DND-41 (cell line): ENCODE results near the gene AKAP5.

ENCODE experiments used
- ATAC-seq: fragments of 200-7000 bp; cut with Tn5 transposase; 3 replicates; pipeline ENCODE4 v1.9.1; 2021; ENCODE audit warnings: low read depth; ENCODE audit not compliant: insufficient read depth
- DNase-seq: peaks from one replicate; pipeline ENCODE4 v3.0.0-alpha.2; 2020
- H2AFZ ChIP-seq: 2 replicates; pipeline ENCODE4 v1.6.0; 2012; ENCODE audit warnings: low read depth, low read length
- H3K27ac ChIP-seq: 2 replicates; pipeline ENCODE4 v1.5.1; 2012; ENCODE audit warnings: low read length, inconsistent platforms
- H3K27me3 ChIP-seq: fragments of 200-600 bp; sonication (generic); 2 replicates; pipeline ENCODE4 v1.6.0; 2012; ENCODE audit warnings: low read length, mild to moderate bottlenecking, inconsistent platforms; ENCODE audit not compliant: insufficient read depth, poor library complexity
- H3K36me3 ChIP-seq: 2 replicates; pipeline ENCODE4 v1.5.1; 2012; ENCODE audit warnings: low read length, inconsistent platforms; ENCODE audit not compliant: insufficient read depth
- H3K4me1 ChIP-seq: 2 replicates; pipeline ENCODE4 v1.5.1; 2012; ENCODE audit warnings: mild to moderate bottlenecking, low read length; ENCODE audit not compliant: insufficient read depth
- H3K4me2 ChIP-seq: 2 replicates; pipeline ENCODE4 v1.6.0; 2012; ENCODE audit warnings: mild to moderate bottlenecking, moderate library complexity, low read length, inconsistent platforms; ENCODE audit not compliant: insufficient read depth
- H3K4me3 ChIP-seq, 2 experiments: fragments of 200-600 bp in 1 of 2; shearing (Covaris generic) in 1 of 2; 2 replicates each; pipeline ENCODE4 v1.5.1; 2012 to 2016; ENCODE audit warnings: inconsistent platforms in 2 of 2, low read length in 2 of 2, mild to moderate bottlenecking in 2 of 2, low read depth in 1 of 2, moderate library complexity in 1 of 2
- H3K79me2 ChIP-seq: 2 replicates; pipeline ENCODE4 v1.6.0; 2012; ENCODE audit warnings: low read length, inconsistent platforms; ENCODE audit not compliant: insufficient read depth
- H3K9ac ChIP-seq: 2 replicates; pipeline ENCODE4 v1.6.0; 2012; ENCODE audit warnings: low read depth, mild to moderate bottlenecking, inconsistent platforms, low read length, moderate library complexity
- H3K9me3 ChIP-seq: 2 replicates; pipeline ENCODE4 v1.5.1; 2012; ENCODE audit warnings: low read length, moderate library complexity, mild to moderate bottlenecking, inconsistent platforms; ENCODE audit not compliant: insufficient read depth, severe bottlenecking
- H4K20me1 ChIP-seq: 2 replicates; pipeline ENCODE4 v1.6.0; 2012; ENCODE audit warnings: low read length; ENCODE audit not compliant: insufficient read depth
- CTCF ChIP-seq: IDR thresholded peaks from 2 replicates; pipeline ENCODE4 v1.5.1; 2012; ENCODE audit warnings: borderline replicate concordance, low read length, moderate library complexity, mild to moderate bottlenecking; ENCODE audit not compliant: poor library complexity, severe bottlenecking; ENCODE audit errors: extremely low read depth
- EZH2 ChIP-seq: IDR thresholded peaks from 3 replicates; pipeline ENCODE4 v1.6.1; 2012; ENCODE audit warnings: borderline replicate concordance, low read depth, mild to moderate bottlenecking, moderate library complexity, low read length, inconsistent platforms; ENCODE audit not compliant: severe bottlenecking

AKAP5 gene

DNA sequence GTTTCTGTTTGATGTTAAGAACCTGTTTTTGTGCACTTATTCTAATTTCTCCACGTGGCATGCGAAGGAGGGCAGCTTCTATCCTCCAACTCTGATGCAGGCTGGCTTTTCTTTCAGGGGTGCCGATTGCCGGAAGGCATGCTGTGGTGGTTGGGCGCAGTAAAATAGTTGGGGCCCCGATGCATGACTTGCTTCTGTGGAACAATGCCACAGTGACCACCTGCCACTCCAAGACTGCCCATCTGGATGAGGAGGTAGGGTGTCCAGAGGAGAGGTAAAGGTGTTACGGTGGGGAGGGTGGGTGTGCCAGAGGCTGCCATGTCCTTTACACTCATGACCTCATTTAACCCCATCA lies 47.6 kb upstream of the AKAP5 start:
- Histone ChIP-seq H2AFZ (no peak overlapping the region), H3K4me3 (no peak overlapping the region), H3K4me1 (no peaks in the 10 kb centered on the region), H3K27me3 (no peaks in the 10 kb centered on the region), H3K36me3 (peaks cover 88% of the 10 kb centered on the region), H3K4me2 (no peak overlapping the region), H3K27ac (no peak overlapping the region), H3K9me3 (no peaks in the 10 kb centered on the region), H3K79me2 (no peaks in the 10 kb centered on the region; the same call in 1 of the 2 replicates), H4K20me1 (0 out of 2 replicates have a peak, but pooled peaks cover 2% of the 10 kb centered on the region), H3K9ac (no peak overlapping the region)
- no peak for DNase-seq
- ATAC-seq, result no peak
- TF ChIP-seq EZH2 (no peak), CTCF (no peak)

- H3K79me2 ChIP-seq, result no peaks in the 10 kb centered on the region
- no peaks in the 10 kb centered on the region for H3K4me1 ChIP-seq
- 0 out of 2 replicates have a peak, but pooled peaks cover 2% of the 10 kb centered on the region for H4K20me1 ChIP-seq
- H3K4me2 ChIP-seq, result no peak overlapping the region
- DNase-seq (no peak), ATAC-seq (no peak)
- peaks cover 82% of the 10 kb centered on the region for H3K36me3 ChIP-seq
- H3K9me3 ChIP-seq, result no peaks in the 10 kb centered on the region
- no peak overlapping the region for H3K4me3 ChIP-seq
- H2AFZ ChIP-seq, result no peak overlapping the region
- no peak overlapping the region for H3K9ac ChIP-seq
- TF ChIP-seq CTCF, result no peak
- TF ChIP-seq EZH2, result no peak
- H3K27ac ChIP-seq, result no peak overlapping the region
- H3K27me3 ChIP-seq, result no peaks in the 10 kb centered on the region
Measured at GRCh38 chr14:64419003-64419402, 46.3 kb upstream of the AKAP5 start.

GRCh38 chr14:64421166-64421565 lies 44.1 kb upstream of the AKAP5 start:
- ATAC-seq, result no peak
- Histone ChIP-seq H3K79me2 (no peaks in the 10 kb centered on the region), H3K4me1 (no peaks in the 10 kb centered on the region), H3K27ac (no peak overlapping the region), H3K27me3 (no peaks in the 10 kb centered on the region), H3K9me3 (no peaks in the 10 kb centered on the region), H3K9ac (no peak overlapping the region), H3K4me3 (no peak overlapping the region), H3K36me3 (peaks cover 87% of the 10 kb centered on the region), H3K4me2 (no peak overlapping the region), H4K20me1 (0 out of 2 replicates have a peak, but pooled peaks cover 2% of the 10 kb centered on the region), H2AFZ (no peak overlapping the region)
- DNase-seq, result no peak
- no peak for TF ChIP-seq CTCF
- no peak for TF ChIP-seq EZH2

DNA sequence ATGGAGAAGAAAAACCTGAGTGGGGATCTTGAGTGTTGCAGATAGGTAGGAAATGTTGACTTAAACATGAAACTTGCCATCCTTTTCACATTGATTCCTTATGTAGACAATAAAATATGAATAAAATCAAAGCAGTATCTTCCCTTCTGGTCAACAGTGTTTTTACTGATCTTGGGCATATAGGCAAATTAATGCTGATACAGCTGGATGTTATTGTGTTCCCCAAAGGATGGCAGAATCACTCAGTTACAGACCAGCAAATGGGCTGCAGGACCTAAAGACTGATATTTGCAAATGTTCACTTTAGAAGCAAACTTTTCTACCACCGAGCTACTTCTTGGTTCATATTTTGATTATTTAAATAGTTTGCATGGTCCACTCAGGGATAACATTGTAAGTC lies 43.3 kb upstream of the AKAP5 start:
- no peak for DNase-seq
- no peak overlapping the region for H3K4me2 ChIP-seq
- H3K27ac ChIP-seq, result no peak overlapping the region
- no peaks in the 10 kb centered on the region for H3K4me1 ChIP-seq
- H3K9me3 ChIP-seq, result no peaks in the 10 kb centered on the region
- no peak for ATAC-seq
- no peak overlapping the region for H2AFZ ChIP-seq
- H3K79me2 ChIP-seq, result no peaks in the 10 kb centered on the region
- TF ChIP-seq CTCF (no peak), EZH2 (no peak)
- H3K27me3 ChIP-seq, result no peaks in the 10 kb centered on the region
- H3K36me3 ChIP-seq, result peaks cover 84% of the 10 kb centered on the region
- H3K9ac ChIP-seq, result no peak overlapping the region
- H4K20me1 ChIP-seq, result 0 out of 2 replicates have a peak, but pooled peaks cover 2% of the 10 kb centered on the region
- H3K4me3 ChIP-seq, result no peak overlapping the region
